HepG2 (cell line): Measurements from ENCODE around the gene STK11. TPM values are rescaled to one million over a fixed set of nuclear protein-coding genes. Genes with fewer than 3 reads are reported as not detected.

Experiments used
- BHLHE40 ChIP-seq: IDR thresholded peaks from 2 replicates; pipeline ENCODE4 v1.6.1; 2011; ENCODE audit warnings: low read length, improper control_type of control experiment
- NCOA2 ChIP-seq: sonication (generic); formaldehyde crosslinking; IDR thresholded peaks from 2 replicates; pipeline ENCODE4 v1.8.0; 2022; ENCODE audit warnings: inconsistent platforms
- PHF8 ChIP-seq: sonication (generic); formaldehyde crosslinking; IDR thresholded peaks from 2 replicates; pipeline ENCODE4 v1.5.0; 2020; ENCODE audit warnings: missing genetic modification reagents
- SMAD3 ChIP-seq: sonication (generic); formaldehyde crosslinking; IDR thresholded peaks from 2 replicates; pipeline ENCODE4 v1.4.0; 2020; ENCODE audit warnings: missing genetic modification reagents
- SUZ12 ChIP-seq: fragments of 150-350 bp; IDR thresholded peaks from 2 replicates; pipeline ENCODE4 v1.6.1; 2014; ENCODE audit warnings: low read depth, low read length
- TCF7L2 ChIP-seq: IDR thresholded peaks from 2 replicates; pipeline ENCODE4 v1.6.1; 2011; ENCODE audit warnings: mild to moderate bottlenecking, low read depth, low read length, moderate library complexity
- ZFP36L1 ChIP-seq: sonication (generic); formaldehyde crosslinking; IDR thresholded peaks from 2 replicates; pipeline ENCODE4 v1.8.0; 2022; ENCODE audit warnings: mild to moderate bottlenecking, missing genetic modification reagents, moderate library complexity
- ZNF3 ChIP-seq: IDR thresholded peaks from 2 replicates; pipeline ENCODE4 v1.7.0; 2017; ENCODE audit warnings: inconsistent platforms
- ZNF468 ChIP-seq: sonication (generic); formaldehyde crosslinking; IDR thresholded peaks from 2 replicates; pipeline ENCODE4 v1.8.0; 2022; ENCODE audit warnings: mild to moderate bottlenecking, moderate library complexity, missing genetic modification reagents
- ZNF530 ChIP-seq: sonication (generic); formaldehyde crosslinking; IDR thresholded peaks from 2 replicates; pipeline ENCODE4 v1.5.0; 2020; ENCODE audit warnings: low read depth, mild to moderate bottlenecking, missing genetic modification reagents
- polyA plus RNA-seq, 8 experiments: library from polyadenylated mRNA; depleted of rRNA in 3 of 8; stranded (reverse) in 7 of 8; unstranded in 1 of 8; fragments of >200 nt; fragmentation: Illumina TruSeq in 4 of 8; extraction: Trizol in 4 of 8; gene quantifications; 2 replicates each; pipeline versions ENCODE4 v1.2.1 to v1.2.3, GENCODE V29; 2011 to 2016; ENCODE audit warnings: low read depth in 4 of 8, missing spikeins in 1 of 8, mixed read lengths in 1 of 8; ENCODE audit not compliant: insufficient read depth in 1 of 8
- total RNA-seq, 5 experiments: library from RNA; depleted of rRNA; stranded (reverse); fragments of >200 nt; fragmentation: Illumina TruSeq; extraction: Trizol; gene quantifications; 2 replicates each; pipeline ENCODE4 v1.2.3, GENCODE V29; 2016; ENCODE audit warnings: low read depth in 1 of 5
- TF ChIP-seq, protein P1 (sequence below): sonication (generic); formaldehyde crosslinking; IDR thresholded peaks from 2 replicates; pipeline ENCODE4 v1.4.0; 2020; ENCODE audit warnings: missing genetic modification reagents, borderline replicate concordance
- TF ChIP-seq, protein P2 (sequence below): sonication (generic); formaldehyde crosslinking; IDR thresholded peaks from 2 replicates; pipeline ENCODE4 v1.4.0; 2020; ENCODE audit warnings: mild to moderate bottlenecking, missing genetic modification reagents, borderline replicate concordance
- TF ChIP-seq, protein P3 (sequence below): sonication (generic); formaldehyde crosslinking; IDR thresholded peaks from 2 replicates; pipeline ENCODE4 v1.5.0; 2020; ENCODE audit warnings: mild to moderate bottlenecking, missing genetic modification reagents
- TF ChIP-seq, protein P4 (sequence below): sonication (generic); formaldehyde crosslinking; IDR thresholded peaks from 2 replicates; pipeline ENCODE4 v1.5.0; 2020; ENCODE audit warnings: mild to moderate bottlenecking, missing genetic modification reagents, borderline replicate concordance
- TF ChIP-seq, protein P5 (sequence below): sonication (generic); formaldehyde crosslinking; IDR thresholded peaks from 2 replicates; pipeline ENCODE4 v1.8.0; 2022; ENCODE audit warnings: mild to moderate bottlenecking, missing genetic modification reagents; ENCODE audit not compliant: insufficient replicate concordance

Gene STK11
- total and polyA plus RNA-seq, 2 of the 13 experiments (the other 11 are each of a cell fraction or from before 2014, with no cell fraction given): 27.5 to 43.6 TPM

DNA sequence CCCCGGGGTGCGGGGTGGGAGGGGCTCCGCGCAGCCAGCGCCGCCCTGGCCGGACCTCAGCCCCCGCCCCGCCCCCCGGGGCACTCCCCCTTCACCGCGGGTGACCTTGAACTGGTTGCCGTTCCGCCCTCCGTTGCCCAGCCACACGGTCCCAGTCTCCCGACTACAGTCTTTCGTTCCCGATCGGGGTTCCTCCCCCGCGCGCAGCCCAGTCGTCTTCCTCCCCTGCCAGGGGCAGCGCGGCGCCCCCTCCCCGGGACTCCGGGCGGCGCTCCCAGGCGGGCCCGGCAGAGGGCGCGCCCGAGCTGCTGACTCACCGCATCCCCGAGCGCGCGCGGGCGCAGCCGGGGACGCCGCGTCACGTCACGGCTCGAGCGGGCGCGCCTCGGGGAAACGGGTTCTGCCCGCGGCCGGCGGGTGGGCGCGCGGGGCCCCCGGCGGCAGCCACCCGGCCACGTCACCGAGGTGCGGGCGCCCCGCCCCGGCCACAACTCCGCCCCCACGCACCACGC is 43.3 kb downstream of the STK11 start (continued):
- TF ChIP-seq, protein P1, sequence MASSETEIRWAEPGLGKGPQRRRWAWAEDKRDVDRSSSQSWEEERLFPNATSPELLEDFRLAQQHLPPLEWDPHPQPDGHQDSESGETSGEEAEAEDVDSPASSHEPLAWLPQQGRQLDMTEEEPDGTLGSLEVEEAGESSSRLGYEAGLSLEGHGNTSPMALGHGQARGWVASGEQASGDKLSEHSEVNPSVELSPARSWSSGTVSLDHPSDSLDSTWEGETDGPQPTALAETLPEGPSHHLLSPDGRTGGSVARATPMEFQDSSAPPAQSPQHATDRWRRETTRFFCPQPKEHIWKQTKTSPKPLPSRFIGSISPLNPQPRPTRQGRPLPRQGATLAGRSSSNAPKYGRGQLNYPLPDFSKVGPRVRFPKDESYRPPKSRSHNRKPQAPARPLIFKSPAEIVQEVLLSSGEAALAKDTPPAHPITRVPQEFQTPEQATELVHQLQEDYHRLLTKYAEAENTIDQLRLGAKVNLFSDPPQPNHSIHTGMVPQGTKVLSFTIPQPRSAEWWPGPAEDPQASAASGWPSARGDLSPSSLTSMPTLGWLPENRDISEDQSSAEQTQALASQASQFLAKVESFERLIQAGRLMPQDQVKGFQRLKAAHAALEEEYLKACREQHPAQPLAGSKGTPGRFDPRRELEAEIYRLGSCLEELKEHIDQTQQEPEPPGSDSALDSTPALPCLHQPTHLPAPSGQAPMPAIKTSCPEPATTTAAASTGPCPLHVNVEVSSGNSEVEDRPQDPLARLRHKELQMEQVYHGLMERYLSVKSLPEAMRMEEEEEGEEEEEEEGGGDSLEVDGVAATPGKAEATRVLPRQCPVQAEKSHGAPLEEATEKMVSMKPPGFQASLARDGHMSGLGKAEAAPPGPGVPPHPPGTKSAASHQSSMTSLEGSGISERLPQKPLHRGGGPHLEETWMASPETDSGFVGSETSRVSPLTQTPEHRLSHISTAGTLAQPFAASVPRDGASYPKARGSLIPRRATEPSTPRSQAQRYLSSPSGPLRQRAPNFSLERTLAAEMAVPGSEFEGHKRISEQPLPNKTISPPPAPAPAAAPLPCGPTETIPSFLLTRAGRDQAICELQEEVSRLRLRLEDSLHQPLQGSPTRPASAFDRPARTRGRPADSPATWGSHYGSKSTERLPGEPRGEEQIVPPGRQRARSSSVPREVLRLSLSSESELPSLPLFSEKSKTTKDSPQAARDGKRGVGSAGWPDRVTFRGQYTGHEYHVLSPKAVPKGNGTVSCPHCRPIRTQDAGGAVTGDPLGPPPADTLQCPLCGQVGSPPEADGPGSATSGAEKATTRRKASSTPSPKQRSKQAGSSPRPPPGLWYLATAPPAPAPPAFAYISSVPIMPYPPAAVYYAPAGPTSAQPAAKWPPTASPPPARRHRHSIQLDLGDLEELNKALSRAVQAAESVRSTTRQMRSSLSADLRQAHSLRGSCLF (CRISPR knock-in tag): no peak
- TF ChIP-seq, protein P2, sequence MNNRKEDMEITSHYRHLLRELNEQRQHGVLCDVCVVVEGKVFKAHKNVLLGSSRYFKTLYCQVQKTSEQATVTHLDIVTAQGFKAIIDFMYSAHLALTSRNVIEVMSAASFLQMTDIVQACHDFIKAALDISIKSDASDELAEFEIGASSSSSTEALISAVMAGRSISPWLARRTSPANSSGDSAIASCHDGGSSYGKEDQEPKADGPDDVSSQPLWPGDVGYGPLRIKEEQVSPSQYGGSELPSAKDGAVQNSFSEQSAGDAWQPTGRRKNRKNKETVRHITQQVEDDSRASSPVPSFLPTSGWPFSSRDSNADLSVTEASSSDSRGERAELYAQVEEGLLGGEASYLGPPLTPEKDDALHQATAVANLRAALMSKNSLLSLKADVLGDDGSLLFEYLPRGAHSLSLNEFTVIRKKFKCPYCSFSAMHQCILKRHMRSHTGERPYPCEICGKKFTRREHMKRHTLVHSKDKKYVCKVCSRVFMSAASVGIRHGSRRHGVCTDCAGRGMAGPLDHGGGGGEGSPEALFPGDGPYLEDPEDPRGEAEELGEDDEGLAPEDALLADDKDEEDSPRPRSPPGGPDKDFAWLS (CRISPR knock-in tag): no peak
- TF ChIP-seq, protein P3, sequence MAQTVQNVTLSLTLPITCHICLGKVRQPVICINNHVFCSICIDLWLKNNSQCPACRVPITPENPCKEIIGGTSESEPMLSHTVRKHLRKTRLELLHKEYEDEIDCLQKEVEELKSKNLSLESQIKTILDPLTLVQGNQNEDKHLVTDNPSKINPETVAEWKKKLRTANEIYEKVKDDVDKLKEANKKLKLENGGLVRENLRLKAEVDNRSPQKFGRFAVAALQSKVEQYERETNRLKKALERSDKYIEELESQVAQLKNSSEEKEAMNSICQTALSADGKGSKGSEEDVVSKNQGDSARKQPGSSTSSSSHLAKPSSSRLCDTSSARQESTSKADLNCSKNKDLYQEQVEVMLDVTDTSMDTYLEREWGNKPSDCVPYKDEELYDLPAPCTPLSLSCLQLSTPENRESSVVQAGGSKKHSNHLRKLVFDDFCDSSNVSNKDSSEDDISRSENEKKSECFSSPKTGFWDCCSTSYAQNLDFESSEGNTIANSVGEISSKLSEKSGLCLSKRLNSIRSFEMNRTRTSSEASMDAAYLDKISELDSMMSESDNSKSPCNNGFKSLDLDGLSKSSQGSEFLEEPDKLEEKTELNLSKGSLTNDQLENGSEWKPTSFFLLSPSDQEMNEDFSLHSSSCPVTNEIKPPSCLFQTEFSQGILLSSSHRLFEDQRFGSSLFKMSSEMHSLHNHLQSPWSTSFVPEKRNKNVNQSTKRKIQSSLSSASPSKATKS (CRISPR knock-in tag): no peak; the same call in 1 of the 2 replicates
- no peak for TF ChIP-seq ZNF530 (CRISPR knock-in tag)
- peak; percentile 11; the same call in 1 of the 2 replicates for TF ChIP-seq PHF8 (CRISPR knock-in tag)
- TF ChIP-seq ZNF3: no peak
- TF ChIP-seq, protein P4, sequence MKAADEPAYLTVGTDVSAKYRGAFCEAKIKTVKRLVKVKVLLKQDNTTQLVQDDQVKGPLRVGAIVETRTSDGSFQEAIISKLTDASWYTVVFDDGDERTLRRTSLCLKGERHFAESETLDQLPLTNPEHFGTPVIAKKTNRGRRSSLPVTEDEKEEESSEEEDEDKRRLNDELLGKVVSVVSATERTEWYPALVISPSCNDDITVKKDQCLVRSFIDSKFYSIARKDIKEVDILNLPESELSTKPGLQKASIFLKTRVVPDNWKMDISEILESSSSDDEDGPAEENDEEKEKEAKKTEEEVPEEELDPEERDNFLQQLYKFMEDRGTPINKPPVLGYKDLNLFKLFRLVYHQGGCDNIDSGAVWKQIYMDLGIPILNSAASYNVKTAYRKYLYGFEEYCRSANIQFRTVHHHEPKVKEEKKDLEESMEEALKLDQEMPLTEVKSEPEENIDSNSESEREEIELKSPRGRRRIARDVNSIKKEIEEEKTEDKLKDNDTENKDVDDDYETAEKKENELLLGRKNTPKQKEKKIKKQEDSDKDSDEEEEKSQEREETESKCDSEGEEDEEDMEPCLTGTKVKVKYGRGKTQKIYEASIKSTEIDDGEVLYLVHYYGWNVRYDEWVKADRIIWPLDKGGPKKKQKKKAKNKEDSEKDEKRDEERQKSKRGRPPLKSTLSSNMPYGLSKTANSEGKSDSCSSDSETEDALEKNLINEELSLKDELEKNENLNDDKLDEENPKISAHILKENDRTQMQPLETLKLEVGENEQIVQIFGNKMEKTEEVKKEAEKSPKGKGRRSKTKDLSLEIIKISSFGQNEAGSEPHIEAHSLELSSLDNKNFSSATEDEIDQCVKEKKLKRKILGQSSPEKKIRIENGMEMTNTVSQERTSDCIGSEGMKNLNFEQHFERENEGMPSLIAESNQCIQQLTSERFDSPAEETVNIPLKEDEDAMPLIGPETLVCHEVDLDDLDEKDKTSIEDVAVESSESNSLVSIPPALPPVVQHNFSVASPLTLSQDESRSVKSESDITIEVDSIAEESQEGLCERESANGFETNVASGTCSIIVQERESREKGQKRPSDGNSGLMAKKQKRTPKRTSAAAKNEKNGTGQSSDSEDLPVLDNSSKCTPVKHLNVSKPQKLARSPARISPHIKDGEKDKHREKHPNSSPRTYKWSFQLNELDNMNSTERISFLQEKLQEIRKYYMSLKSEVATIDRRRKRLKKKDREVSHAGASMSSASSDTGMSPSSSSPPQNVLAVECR (CRISPR knock-in tag): peak; percentile 78; the same call in 1 of the 2 replicates
- TF ChIP-seq, protein P5, sequence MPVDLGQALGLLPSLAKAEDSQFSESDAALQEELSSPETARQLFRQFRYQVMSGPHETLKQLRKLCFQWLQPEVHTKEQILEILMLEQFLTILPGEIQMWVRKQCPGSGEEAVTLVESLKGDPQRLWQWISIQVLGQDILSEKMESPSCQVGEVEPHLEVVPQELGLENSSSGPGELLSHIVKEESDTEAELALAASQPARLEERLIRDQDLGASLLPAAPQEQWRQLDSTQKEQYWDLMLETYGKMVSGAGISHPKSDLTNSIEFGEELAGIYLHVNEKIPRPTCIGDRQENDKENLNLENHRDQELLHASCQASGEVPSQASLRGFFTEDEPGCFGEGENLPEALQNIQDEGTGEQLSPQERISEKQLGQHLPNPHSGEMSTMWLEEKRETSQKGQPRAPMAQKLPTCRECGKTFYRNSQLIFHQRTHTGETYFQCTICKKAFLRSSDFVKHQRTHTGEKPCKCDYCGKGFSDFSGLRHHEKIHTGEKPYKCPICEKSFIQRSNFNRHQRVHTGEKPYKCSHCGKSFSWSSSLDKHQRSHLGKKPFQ (CRISPR knock-in tag): peak; percentile 80
- no peak for TF ChIP-seq BHLHE40
- TF ChIP-seq NCOA2 (CRISPR knock-in tag): no peak
- TF ChIP-seq TCF7L2: no peak
- no peak for TF ChIP-seq SUZ12
- TF ChIP-seq ZNF468 (CRISPR knock-in tag): no peak
- no peak for TF ChIP-seq SMAD3
- TF ChIP-seq ZFP36L1 (CRISPR knock-in tag): no peak
